T-helper 2 cell treated with Interferon-gamma antibody and Interleukin-4, amounts not matched to agents 5 μg/mL and 100 μg/mL, for 36 hours (primary cell): Measurements from ENCODE around the gene RPH3AL.

Source experiments
- DNase-seq: peaks from one replicate; pipeline ENCODE4 v3.0.0; 2021; ENCODE audit warnings: low spot score
- H3K27ac Mint-ChIP-seq: one replicate; pipeline ENCODE4 v1.8.0; 2021; ENCODE audit warnings: mild to moderate bottlenecking, mixed read lengths
- H3K27me3 Mint-ChIP-seq: one replicate; pipeline ENCODE4 v1.8.0; 2021; ENCODE audit warnings: low read depth, mixed read lengths
- H3K36me3 Mint-ChIP-seq: one replicate; pipeline ENCODE4 v1.8.0; 2021; ENCODE audit warnings: low read depth, mixed read lengths
- H3K4me1 Mint-ChIP-seq: one replicate; pipeline ENCODE4 v1.8.0; 2021; ENCODE audit warnings: low read depth, mixed read lengths
- H3K4me3 Mint-ChIP-seq: one replicate; pipeline ENCODE4 v1.8.0; 2022; ENCODE audit warnings: mild to moderate bottlenecking, moderate library complexity, mixed read lengths
- H3K9me3 Mint-ChIP-seq: one replicate; pipeline ENCODE4 v1.8.0; 2021; ENCODE audit warnings: mixed read lengths

The RPH3AL gene, protein sequence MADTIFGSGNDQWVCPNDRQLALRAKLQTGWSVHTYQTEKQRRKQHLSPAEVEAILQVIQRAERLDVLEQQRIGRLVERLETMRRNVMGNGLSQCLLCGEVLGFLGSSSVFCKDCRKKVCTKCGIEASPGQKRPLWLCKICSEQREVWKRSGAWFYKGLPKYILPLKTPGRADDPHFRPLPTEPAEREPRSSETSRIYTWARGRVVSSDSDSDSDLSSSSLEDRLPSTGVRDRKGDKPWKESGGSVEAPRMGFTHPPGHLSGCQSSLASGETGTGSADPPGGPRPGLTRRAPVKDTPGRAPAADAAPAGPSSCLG

GRCh38 chr17:352421-353212 is at the start of gene RPH3AL:
TSS of gene RPH3AL (minus strand) at chr17:352807. CDS start at chr17:327543, 25,264 bp downstream.
- H3K4me1 Mint-ChIP-seq, result no peaks in the 10 kb centered on the region
- peaks cover 2% of the 10 kb centered on the region for H3K36me3 Mint-ChIP-seq
- H3K27me3 Mint-ChIP-seq, result no peaks in the 10 kb centered on the region
- DNase-seq, result no peak
- no peak within 1 kb of the TSS for H3K27ac Mint-ChIP-seq
- no peak within 1 kb of the TSS for H3K4me3 Mint-ChIP-seq
- peaks cover 10% of the 10 kb centered on the region for H3K9me3 Mint-ChIP-seq

DNA sequence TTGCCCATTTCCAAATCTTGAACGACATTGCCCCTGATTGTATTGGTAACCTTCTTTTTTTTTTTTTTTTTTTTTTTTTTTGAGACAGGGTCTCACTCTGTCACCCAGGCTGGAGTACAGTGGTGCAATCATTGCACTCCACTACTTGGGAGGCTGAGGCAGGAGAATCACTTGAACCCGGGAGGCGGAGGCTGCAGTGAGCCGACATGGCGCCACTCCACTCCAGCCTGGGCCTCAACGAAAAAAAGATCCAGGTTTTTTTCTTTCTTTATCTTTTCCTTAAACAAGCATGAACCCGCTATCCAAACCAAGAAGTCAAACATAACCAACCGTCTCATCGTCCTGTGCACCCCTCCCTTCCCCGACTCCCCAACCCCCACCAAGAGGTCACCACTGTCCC is 47.6 kb upstream of the RPH3AL start:
- Mint-ChIP-seq H3K36me3 (peaks cover 41% of the 10 kb centered on the region), H3K27me3 (no peaks in the 10 kb centered on the region), H3K27ac (no peak overlapping the region), H3K4me3 (no peak overlapping the region), H3K9me3 (no peaks in the 10 kb centered on the region), H3K4me1 (peaks cover 4% of the 10 kb centered on the region)
- DNase-seq, result no peak

DNA sequence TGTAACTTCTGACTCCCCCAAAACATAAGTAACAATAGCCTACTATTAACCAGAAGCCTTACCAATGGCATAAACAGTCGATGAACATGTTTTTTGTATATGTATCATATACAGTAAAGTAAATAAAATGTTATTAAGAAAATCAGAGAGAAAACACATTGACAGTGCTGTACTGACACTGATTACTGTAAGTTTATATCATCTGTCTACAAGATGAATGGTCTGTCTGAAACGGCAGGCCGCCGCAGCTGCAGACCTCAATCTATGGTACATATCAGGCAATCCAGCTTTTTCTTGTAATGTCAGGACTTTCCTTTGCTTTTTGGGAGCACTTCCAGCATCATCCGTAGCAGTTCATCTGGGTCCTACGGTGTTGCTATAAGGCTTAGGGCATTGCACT is 44.2 kb upstream of the RPH3AL start:
- Mint-ChIP-seq H3K27ac (no peak overlapping the region), H3K36me3 (peaks cover 31% of the 10 kb centered on the region), H3K9me3 (no peaks in the 10 kb centered on the region), H3K27me3 (no peaks in the 10 kb centered on the region), H3K4me1 (peaks cover 4% of the 10 kb centered on the region), H3K4me3 (no peak overlapping the region)
- no peak for DNase-seq

DNA sequence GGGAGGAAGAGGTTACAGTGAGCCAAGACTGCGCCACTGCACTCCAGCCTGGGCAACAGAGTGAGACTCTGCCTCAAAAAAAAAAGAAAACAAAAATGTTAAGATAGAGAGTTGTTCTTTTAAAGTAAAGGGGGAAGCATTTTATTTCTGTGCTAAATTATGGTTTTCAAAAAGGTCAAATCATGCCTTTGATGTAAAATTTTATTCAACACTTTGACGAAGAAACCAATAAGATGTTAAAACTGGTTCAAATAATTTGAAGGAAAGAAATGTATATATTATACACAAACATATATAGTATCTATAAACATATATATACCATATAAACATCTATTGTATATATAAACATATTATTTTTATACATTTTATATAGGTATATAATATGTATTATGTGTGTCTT is 43.4 kb upstream of the RPH3AL start:
- Mint-ChIP-seq H3K27ac (no peak overlapping the region), H3K4me1 (peaks cover 4% of the 10 kb centered on the region), H3K27me3 (no peaks in the 10 kb centered on the region), H3K36me3 (peaks cover 26% of the 10 kb centered on the region), H3K4me3 (no peak overlapping the region), H3K9me3 (no peaks in the 10 kb centered on the region)
- DNase-seq, result no peak

GRCh38 chr17:395179-395578 is 42.6 kb upstream of the RPH3AL start:
- no peak overlapping the region for H3K4me3 Mint-ChIP-seq
- peaks cover 19% of the 10 kb centered on the region for H3K36me3 Mint-ChIP-seq
- H3K4me1 Mint-ChIP-seq, result peaks cover 4% of the 10 kb centered on the region
- H3K27me3 Mint-ChIP-seq, result no peaks in the 10 kb centered on the region
- DNase-seq, result no peak
- H3K9me3 Mint-ChIP-seq, result no peaks in the 10 kb centered on the region
- no peak overlapping the region for H3K27ac Mint-ChIP-seq

DNA sequence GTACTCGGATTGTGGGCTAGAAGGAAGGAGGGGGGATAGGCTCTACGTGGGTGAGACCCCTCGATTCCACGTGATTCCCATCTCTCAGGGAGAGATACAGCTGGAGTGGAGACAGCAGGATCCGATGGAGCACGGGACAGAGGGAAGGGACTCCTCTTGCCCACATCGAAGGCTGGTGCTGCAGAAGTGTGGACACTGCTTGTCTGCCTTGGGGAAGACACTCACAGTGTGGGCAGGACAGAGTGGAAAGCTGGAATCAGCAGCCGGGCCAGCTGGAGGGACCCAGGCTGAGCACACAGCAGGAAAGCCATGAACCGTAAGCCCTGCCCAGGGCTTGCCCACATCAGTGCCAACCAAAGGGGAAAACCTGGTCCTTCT is 42.1 kb upstream of the RPH3AL start:
- Mint-ChIP-seq H3K4me1 (peaks cover 4% of the 10 kb centered on the region), H3K36me3 (peaks cover 16% of the 10 kb centered on the region), H3K27ac (no peak overlapping the region), H3K4me3 (no peak overlapping the region), H3K9me3 (no peaks in the 10 kb centered on the region), H3K27me3 (no peaks in the 10 kb centered on the region)
- DNase-seq, result no peak

DNA sequence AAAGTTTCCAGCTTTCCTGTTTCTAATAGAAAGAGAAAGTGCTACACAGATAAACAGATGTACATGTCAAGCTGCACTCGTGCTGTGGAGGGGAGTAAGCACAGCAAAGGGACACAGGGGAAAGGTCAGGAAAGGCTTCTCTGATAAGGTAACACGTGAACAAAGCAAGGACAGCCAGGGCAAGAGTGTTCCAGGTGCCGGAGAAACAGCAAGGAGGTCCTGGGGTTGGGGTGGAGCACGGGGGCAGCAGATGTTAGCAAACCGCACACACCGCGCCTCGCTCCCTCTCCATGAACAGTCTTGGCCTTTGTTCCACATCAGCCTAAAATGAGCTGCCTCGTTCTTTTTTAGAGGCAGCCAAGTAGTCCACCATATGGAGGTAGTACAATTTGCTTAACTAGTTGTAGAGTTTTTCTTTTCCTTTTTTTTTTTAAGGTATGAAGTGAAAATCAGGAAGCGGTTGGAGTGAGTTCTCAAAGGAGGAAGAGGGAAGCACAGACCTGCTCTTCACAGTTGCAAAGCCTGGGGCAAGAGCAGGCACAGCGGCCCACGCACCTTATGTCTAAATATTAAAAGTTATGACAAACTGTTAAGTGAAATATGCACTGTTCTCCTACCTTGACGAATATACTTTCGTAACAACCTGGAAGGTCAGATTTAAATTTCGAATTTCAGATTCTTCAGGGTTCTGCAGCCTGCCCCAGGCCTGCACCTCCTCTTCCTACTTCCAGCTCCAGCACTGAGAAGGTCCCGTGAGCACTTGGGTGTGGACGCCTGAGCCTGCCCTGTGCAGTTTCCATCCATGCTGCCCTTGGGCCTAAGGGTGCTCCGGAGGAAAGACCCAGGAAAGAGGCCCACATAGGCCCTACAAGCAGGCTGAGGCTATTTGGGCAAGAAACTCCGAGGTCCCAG is 41.5 kb upstream of the RPH3AL start:
- H3K9me3 Mint-ChIP-seq, result no peaks in the 10 kb centered on the region
- H3K36me3 Mint-ChIP-seq, result peaks cover 9% of the 10 kb centered on the region
- DNase-seq, result no peak
- peaks cover 4% of the 10 kb centered on the region for H3K4me1 Mint-ChIP-seq
- H3K4me3 Mint-ChIP-seq, result no peak overlapping the region
- H3K27me3 Mint-ChIP-seq, result no peaks in the 10 kb centered on the region
- H3K27ac Mint-ChIP-seq, result no peak overlapping the region

- Mint-ChIP-seq H3K9me3 (no peaks in the 10 kb centered on the region), H3K36me3 (peaks cover 2% of the 10 kb centered on the region), H3K27me3 (peaks cover 7% of the 10 kb centered on the region), H3K4me1 (peaks cover 5% of the 10 kb centered on the region), H3K27ac (no peak overlapping the region), H3K4me3 (no peak overlapping the region)
- no peak for DNase-seq
These were observed 39.2 kb upstream of the RPH3AL start for GRCh38 chr17:391850-392249.

- no peaks in the 10 kb centered on the region for H3K36me3 Mint-ChIP-seq
- H3K4me1 Mint-ChIP-seq, result peaks cover 7% of the 10 kb centered on the region
- no peak overlapping the region for H3K4me3 Mint-ChIP-seq
- DNase-seq, result no peak
- H3K27ac Mint-ChIP-seq, result no peak overlapping the region
- no peaks in the 10 kb centered on the region for H3K9me3 Mint-ChIP-seq
- H3K27me3 Mint-ChIP-seq, result peaks cover 13% of the 10 kb centered on the region
These were observed 37.4 kb upstream of the RPH3AL start for GRCh38 chr17:390025-390424.

- Mint-ChIP-seq H3K27me3 (peaks cover 29% of the 10 kb centered on the region), H3K27ac (no peak overlapping the region), H3K4me1 (peaks cover 3% of the 10 kb centered on the region), H3K4me3 (no peak overlapping the region), H3K36me3 (no peaks in the 10 kb centered on the region), H3K9me3 (no peaks in the 10 kb centered on the region)
- DNase-seq, result no peak
These were observed 35.5 kb upstream of the RPH3AL start for GRCh38 chr17:388087-388486.

DNA sequence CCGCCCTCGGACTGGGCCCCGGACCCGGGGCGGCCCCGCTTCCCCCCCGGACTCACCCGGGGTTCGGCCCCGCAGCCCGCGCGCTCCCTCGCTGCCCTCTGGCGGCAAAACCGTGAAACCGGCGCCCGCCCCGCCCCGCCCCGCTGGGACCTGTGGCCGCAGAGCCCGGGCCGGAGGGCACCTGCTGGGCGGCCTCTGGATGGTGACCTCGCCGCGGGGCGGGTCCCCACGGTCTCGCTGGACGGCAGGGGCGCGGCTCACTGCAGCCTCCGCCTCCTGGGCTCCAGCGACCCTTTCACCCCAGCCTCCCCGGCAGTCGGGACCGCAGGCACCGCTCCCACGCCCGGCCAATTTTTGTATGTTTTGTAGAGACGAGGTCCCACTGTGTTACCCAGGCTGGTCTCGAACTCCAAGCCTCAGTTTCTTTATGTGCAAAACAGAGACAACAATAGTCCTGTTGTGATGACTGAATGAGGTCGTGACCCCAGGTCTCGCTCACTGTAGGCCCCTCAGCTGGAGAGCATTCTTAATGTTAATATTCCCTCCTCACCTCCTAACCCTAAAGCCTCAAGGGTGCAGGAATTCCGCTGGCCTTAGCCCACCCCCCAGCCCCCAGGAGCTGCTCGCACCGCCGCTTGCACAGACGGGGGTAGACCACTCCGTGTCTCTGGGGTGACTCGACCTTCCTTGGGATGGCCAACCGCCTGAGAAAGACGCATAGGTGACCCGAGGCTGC is 33.7 kb upstream of the RPH3AL start:
- Mint-ChIP-seq H3K4me3 (peak overlapping the region; percentile 84), H3K27ac (peak overlapping the region; percentile 24), H3K36me3 (peaks cover 3% of the 10 kb centered on the region), H3K9me3 (peaks cover 4% of the 10 kb centered on the region), H3K27me3 (peaks cover 29% of the 10 kb centered on the region), H3K4me1 (peaks cover 5% of the 10 kb centered on the region)
- peak; percentile 59 for DNase-seq

GRCh38 chr17:385836-386140 is 33.2 kb upstream of the RPH3AL start:
- H3K27me3 Mint-ChIP-seq, result peaks cover 29% of the 10 kb centered on the region
- H3K36me3 Mint-ChIP-seq, result peaks cover 3% of the 10 kb centered on the region
- no peak overlapping the region for H3K27ac Mint-ChIP-seq
- H3K4me1 Mint-ChIP-seq, result peaks cover 5% of the 10 kb centered on the region
- peaks cover 4% of the 10 kb centered on the region for H3K9me3 Mint-ChIP-seq
- no peak overlapping the region for H3K4me3 Mint-ChIP-seq
- DNase-seq, result no peak

DNA sequence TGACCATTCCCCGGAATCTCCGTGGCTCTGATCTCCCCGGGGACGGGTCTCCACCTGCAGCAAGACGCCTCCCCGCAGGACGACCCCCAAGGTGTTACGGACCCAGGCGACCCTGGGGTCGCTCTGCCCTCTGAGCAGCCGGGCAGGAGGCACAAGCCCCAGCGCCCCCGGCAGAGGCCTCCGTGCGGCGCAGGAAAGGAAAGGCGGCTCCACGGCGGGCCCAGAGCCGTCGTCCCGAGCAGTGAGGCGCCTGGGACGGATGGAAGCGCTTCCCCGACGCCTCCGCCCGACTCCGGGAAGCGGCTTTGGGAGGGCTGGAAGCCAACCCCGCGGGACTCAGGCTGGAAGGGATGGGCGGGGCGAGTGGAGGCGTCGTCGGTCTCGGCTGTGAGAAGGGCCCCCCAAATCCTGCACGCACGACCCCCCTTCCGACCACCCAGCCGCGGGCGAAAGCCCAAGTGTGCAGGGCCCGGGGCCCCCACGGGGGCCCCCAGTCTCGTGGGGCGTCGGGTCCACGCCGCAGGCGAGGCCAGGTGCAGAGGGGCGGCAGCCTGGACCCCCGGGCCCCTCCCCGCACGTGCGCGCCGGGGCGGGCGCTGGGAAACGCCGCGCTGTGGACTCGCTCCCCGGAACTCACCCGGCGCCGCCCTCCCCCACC is 32.7 kb upstream of the RPH3AL start:
- DNase-seq, result no peak
- H3K4me1 Mint-ChIP-seq, result peaks cover 5% of the 10 kb centered on the region
- peaks cover 29% of the 10 kb centered on the region for H3K27me3 Mint-ChIP-seq
- no peak overlapping the region for H3K27ac Mint-ChIP-seq
- no peak overlapping the region for H3K4me3 Mint-ChIP-seq
- peaks cover 3% of the 10 kb centered on the region for H3K36me3 Mint-ChIP-seq
- H3K9me3 Mint-ChIP-seq, result peaks cover 4% of the 10 kb centered on the region
